GM06990 (cell line): ENCODE measurements around the gene KRT20.

Source experiments
- DNase-seq: peaks from one replicate; pipeline ENCODE4 v3.0.0-alpha.2; 2011; ENCODE audit not compliant: insufficient read length; ENCODE audit errors: extremely low read depth
- H3K27me3 ChIP-seq: replicated peaks from 2 replicates; pipeline ENCODE4 v1.6.0; 2011; ENCODE audit warnings: low read length; ENCODE audit not compliant: control insufficient read depth, insufficient read depth
- H3K36me3 ChIP-seq: 2 replicates; pipeline ENCODE4 v1.5.1; 2011; ENCODE audit warnings: low read length; ENCODE audit not compliant: control insufficient read depth, insufficient read depth
- H3K4me3 ChIP-seq: replicated peaks from 2 replicates; pipeline ENCODE4 v1.5.1; 2011; ENCODE audit warnings: low read depth, mild to moderate bottlenecking, control low read depth, low read length
- TF ChIP-seq, protein P1 (sequence below): IDR thresholded peaks from 2 replicates; pipeline ENCODE4 v1.5.1; 2011; ENCODE audit warnings: low read length, control low read depth, mild to moderate bottlenecking, inconsistent platforms; ENCODE audit not compliant: insufficient read depth, poor library complexity, severe bottlenecking

The KRT20 gene

DNA sequence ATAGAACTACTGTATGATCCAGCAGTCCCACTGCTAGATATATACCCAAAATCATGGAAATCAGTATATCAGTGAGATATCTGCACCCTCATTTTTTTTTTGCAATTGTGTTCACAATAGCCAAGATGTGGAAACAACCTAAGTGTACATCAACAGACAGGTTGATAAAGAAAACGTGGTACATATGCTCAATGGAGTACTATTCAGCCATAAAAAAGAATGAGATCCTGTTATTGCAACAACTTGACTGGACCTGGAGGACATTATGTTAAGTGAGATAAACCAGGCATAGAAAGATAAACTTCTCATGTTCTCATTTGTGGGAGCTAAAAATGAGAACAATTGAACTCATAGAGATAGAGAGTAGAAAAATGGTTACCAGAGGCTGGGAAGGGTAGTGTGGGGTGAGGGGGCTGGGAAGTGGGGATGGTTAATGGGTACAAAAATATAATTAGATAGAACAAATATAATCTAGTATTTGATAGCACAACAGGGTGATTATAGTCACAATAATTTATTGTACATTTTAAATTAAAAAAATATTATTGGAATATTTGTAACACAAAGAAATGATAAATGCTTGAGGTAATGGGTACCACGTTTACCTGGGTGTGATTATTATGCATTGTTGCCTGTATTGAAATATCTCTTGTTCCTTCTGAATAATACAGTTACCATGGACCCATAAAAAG is 54.8 kb downstream of the KRT20 start:
- no peak for DNase-seq

DNA sequence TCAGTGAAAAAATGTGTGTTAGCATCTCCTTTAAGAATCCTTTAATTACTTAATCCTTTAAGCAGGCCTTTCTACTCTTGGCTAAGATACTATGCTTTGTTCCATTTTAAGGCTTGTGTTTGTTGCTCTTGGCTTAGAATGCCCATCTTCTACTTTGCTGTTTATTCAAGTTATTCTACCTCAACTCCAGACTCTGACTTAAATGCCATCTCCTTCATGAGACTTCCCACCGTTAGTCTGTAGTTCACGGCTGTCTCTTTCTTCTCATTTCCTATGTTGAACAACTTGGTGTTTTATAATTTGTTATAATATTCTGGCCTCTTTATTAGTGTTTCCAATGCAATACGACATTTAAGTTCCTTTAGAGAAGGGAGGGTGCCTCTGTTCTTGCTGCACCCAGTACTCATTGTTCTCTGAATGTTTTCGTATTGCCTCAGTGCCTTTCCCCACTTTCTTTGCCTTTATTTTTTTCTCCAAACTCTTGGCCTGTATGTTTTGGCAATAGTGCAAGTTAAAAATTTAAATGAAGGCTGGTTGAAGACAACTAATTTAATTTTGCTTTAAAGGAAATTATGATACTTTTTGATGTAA is 56.5 kb downstream of the KRT20 start:
- Histone ChIP-seq H3K27me3 (no peaks in the 10 kb centered on the region), H3K4me3 (no peak overlapping the region), H3K36me3 (no peaks in the 10 kb centered on the region)
- no peak for DNase-seq
- TF ChIP-seq, protein P1, sequence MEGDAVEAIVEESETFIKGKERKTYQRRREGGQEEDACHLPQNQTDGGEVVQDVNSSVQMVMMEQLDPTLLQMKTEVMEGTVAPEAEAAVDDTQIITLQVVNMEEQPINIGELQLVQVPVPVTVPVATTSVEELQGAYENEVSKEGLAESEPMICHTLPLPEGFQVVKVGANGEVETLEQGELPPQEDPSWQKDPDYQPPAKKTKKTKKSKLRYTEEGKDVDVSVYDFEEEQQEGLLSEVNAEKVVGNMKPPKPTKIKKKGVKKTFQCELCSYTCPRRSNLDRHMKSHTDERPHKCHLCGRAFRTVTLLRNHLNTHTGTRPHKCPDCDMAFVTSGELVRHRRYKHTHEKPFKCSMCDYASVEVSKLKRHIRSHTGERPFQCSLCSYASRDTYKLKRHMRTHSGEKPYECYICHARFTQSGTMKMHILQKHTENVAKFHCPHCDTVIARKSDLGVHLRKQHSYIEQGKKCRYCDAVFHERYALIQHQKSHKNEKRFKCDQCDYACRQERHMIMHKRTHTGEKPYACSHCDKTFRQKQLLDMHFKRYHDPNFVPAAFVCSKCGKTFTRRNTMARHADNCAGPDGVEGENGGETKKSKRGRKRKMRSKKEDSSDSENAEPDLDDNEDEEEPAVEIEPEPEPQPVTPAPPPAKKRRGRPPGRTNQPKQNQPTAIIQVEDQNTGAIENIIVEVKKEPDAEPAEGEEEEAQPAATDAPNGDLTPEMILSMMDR: no peak

More for the DNA sequence above, 54.8 kb downstream of the KRT20 start:
- Histone ChIP-seq H3K36me3 (no peaks in the 10 kb centered on the region; the same call in 1 of the 2 replicates), H3K4me3 (no peak overlapping the region), H3K27me3 (no peaks in the 10 kb centered on the region)
- TF ChIP-seq, protein P1: no peak

DNA sequence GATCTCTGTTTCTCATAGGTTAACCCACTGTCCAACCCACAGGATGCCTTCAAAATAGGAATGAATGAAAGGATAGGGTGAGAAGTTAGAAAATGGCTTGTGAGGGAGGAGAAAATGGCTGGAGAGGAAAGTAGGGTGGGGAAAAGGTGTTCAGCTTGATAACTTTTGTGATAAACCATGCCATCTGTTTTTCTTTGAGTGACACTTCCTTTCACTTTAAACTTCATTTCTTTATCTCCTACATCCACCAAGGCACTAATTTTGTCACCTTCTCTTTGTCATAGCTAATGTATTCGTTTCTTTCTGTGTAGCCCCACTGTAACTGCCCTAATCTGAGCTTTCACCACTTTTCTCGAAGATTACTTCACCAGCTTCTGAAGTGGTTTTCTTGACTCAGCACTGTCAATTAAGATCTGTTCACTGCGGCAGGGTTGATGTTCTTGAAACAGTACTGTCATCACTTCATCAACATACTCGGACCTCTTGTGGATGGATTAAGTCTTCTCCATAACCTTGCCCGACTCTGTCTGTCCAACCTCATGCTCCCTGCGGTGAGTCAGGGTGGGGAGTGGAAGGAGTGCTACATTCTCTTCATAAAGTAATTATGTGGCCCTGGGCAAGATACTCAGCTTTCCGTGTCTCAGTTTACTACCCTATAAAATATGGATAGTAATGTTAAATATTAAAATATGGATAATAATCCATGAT is 57.1 kb downstream of the KRT20 start:
- no peak overlapping the region for H3K4me3 ChIP-seq
- H3K36me3 ChIP-seq: no peaks in the 10 kb centered on the region
- TF ChIP-seq, protein P1: no peak
- H3K27me3 ChIP-seq: no peaks in the 10 kb centered on the region
- no peak for DNase-seq
